ENCODE measurements around the gene ZNF664.

ZNF664 gene

DNA sequence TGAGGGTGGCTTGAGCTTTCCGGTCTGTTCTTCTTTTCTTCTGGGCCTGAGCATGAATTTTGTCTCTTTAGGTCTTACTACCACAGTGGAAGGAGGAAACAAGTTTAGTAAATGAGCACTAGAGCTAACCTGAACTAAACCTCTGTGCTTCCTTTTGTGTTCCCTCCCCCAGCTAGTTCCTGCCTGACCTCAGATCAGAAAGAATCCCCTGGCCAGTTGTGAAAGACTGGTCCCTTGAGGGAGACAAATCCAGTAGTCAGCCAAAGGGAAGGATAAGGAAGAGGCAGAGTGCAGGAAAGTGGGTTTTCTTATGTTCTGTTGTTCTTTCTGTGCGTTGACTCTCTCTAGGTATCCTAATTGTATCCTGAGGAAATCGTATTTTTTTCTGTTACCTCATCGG is 17.5 kb downstream of the ZNF664 start:
- DNase-seq (ENCODE audit: low read depth in 2 of 2) = no peak

DNA sequence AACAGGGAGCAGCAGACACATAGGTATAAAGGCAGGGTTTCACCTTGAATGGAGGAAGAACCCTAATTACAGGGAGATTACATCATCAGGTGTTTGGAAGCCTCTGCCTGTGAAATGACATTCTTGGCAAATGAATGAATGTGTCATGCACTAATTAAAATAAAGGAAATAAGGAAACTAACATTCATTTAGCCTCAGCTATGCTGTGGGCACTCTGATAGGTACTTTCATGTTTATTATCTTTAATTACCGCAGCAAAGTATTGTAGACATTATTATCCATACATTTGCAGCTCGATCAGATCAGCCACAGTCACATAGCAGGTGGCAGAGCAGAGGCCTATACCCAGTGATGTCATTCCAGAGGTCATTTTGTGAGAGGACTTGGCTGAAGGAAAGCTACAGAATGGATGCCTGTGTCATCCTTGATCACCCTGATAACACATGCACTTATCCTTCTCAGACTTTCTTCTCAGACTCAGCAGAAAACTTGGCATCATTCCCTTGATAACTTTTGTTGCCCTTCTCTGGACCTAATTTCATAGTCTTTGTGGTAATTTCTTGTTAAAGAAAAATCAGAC is 18.4 kb downstream of the ZNF664 start:
- DNase-seq (ENCODE audit: low read depth in 2 of 2) = no peak

DNA sequence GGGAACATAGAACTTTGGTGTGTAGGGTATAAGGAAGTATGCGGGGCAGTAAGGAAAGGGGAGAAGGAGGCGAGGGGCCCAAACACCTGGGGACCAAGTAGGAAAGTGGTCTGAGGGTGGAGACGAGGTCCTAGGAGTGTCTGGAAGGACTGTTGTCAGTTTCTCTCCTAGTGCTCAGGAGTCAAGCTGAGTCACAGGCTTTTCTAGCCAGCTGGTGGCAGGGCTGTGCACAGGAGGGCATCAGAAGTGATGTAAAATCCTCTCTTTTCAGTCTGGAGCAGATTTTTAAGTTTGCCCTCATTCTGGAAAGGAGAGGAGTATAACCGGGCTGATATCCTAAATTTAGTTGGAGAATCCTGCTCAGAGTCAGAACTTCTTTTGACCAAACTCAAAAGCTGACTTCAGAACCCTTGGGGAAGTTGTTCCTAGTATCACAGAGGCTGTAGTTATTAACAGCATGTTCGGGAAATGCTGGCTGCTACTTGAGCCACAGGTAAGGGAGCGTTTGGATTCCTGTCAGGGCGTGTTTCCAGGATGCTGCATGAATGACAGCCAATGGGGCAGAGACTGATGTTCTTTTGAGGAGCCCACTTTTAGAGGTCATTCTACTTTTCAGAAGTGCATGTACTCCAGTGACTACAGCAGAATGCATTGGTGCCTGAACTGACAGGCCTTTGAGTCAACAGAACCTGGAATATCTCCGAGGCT is 19.3 kb downstream of the ZNF664 start:
- no peak for DNase-seq (ENCODE audit: low read depth in 2 of 2)

DNA sequence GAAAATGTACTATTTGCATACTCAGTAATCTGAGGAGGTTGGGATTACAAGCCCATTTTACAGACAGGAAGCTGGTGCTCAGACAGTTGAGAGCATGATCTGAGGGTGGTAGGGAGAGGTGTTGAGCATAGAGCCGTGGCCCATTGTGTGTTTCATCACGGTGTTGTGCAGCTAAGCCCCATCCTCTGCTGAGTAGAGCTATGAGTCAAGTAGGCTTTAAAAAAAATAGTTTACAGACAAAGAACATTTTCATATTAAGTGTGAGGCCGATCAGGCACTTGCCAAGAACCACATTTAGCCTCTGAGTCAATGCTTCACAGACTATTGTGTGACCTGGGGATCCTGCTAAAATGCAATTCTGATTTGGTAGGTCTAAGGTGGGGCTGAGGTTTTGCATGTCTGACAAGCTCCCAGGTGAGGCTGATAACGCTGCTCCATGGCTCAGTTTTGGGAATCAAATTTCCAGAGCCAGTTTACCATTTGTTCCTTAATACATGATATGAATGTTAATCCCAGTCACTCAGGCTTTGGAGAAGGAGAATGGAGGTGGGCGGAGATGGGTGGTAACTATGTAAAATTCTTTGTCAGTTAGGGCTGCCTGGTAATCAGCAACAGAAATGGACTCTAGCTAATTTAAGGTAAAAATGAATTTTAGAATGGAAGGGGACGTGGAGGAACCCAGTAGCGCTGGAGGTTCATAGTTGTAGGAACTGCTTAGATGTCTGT is 22.2 kb downstream of the ZNF664 start:
- DNase-seq (ENCODE audit: low read depth in 2 of 2) = no peak

DNA sequence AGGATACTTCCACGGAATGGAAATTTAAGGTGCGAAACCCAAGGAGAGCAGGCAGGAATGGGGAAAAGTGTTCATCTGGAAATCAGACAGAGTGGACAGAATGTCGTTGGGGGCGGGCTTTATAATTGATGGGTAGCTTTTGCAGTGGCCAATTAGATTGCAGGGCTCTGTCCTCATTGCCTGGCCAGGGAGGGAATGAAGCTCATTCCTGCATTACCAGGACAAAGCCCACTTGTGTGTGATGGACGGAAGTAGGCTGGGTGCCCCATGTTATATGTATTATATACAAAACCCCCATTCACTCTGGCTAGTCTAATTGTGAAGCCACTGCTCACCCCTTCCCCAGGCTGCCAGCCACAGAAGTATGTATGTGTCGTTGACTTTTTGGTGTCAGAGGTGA is 23.6 kb downstream of the ZNF664 start:
- DNase-seq (ENCODE audit: low read depth in 2 of 2) = no peak

DNA sequence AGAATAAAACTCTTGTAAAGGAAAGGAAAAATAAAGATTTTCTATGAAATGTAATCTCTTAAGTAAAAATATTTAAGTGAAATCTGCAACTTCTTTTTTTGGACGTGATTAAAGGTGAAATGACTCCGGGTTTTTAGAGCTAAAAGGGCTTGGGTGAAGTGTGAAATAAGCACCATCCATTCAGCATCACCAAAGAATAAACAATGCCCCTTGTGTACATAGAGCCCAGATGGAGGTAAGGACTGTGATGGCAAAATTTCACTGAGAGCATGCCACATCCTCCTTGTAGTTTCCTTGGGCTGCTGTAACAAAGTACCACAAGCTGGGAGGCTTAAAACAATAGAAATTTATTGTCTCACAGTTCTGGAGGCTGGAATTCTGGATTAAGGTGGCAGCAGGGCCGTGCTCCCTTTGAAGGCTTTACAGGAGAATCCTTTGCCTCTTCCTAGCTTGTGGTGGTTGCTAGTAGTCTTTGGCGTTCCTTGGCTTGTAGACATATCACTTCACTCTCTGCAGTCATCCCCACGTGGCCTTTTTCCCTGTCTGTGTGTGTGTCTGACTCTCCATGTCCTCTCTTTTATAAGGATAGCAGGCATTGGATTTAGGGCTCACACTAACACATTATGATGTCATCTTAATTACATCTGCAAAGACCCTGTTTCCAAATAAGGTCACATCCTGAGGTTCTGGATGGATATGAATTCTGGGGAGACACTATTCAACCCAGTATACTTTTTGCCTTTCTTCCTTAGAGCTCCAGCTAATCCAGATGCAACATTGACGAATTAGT is 24.2 kb downstream of the ZNF664 start:
- no peak for DNase-seq (ENCODE audit: low read depth in 2 of 2)

DNA sequence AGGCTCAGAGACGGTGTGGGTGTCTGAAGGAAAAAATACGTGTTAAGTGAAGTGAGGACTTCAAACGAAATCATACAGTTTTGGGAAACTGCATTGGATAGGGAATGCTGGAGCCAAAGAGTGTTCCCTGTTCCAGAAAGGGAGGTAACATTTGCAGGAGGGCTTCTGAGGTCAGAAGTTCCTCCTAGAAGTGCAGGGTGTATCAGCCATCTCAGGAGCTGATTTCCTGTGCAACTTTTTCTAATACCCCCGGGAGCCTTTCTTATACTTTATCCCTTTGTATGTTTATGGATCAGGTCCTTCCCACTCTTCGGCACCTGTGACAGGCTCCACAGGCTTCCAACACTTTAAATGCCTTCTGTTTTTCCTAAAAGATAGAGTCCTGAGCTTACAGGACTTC is 24.9 kb downstream of the ZNF664 start:
- DNase-seq (ENCODE audit: low read depth in 2 of 2) = no peak

DNA sequence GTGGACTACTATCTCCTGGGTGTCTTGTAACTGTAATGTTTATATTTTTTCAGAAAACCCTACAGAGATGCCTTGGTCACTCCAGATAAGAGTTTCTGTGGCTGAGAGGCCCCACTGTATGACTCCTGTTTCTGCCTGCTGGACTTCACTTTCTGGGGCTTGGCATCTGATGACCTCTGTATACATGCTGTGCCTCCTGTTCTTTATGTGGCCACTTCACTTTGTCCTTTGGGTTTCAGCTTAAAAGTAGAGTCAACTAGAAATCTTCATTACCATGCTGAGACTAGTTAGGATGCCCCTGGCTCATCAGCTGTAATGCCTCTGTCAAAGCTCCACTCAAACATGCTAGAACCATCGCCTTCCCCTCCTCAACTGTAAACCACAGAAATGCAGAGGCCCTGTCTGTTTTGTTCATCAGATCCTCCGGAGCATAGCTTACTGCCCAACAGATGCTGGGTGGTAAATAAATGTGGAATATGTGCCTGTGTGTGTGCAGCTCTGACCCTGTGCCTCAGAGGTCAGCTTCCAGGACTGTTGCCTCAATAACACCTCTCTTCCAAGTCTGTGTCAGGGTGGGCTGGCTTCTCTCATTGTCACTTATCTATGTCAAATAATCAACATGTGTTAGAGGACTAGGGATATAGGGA is 25.5 kb downstream of the ZNF664 start:
- DNase-seq (ENCODE audit: low read depth in 2 of 2) = no peak

DNA sequence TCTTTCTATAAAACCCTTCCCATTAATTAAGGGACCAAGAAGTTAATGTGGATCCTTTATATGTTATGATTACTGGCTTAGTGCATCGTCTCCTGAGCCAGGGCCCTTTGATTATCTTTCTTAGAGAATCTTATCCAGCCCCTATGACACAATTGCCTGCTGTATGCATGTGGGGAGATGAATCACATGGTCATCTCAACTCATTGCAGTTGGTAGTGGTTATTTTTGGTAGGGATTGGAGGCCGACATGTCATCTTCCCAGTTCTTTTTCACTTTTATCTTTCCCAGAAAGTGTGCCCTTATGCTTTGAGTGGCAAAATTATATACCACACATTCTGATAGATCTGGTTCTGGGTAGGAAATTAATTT is 26.0 kb downstream of the ZNF664 start:
- no peak for DNase-seq (ENCODE audit: low read depth in 2 of 2)

DNA sequence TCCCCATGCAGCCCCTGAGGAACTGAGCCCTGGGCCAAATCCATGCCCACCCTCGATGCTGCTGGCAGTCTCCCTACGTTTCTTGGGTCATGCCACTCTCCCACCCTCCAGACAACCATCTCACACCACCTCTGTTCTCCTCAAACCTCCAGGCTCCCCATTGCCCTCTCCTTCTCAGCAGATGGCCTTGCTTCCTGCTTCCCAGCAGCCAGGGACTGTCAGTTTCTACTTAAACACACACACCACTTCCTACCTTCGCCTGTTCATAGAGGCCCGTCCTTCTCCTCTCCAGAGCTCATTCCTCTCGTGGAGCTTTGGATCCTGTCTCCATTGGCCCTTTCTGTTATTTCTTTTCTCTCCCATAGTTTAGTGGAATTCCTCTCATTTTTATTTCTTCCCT is 27.1 kb downstream of the ZNF664 start:
- no peak for DNase-seq (ENCODE audit: low read depth in 2 of 2)

DNA sequence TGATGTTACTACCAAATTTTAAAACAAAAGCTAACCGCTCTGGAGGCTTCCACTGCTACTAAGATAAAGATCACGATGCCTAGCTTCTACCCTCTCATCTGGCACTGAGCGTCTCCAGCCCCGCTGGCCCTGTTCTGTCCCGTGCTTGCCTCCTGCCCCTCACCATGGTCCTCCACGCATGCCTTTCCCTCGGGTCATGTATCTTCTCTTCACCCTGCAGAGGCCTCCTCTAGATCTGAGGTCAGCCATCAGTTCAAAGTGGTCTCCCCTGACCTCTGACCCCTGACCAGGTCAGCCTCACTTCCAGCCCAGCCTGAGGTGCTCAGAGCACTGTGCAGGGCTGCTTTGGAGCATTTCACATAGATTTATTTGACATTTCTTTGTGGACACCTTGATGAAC is 28.3 kb downstream of the ZNF664 start:
- DNase-seq (ENCODE audit: low read depth in 2 of 2) = no peak

DNA sequence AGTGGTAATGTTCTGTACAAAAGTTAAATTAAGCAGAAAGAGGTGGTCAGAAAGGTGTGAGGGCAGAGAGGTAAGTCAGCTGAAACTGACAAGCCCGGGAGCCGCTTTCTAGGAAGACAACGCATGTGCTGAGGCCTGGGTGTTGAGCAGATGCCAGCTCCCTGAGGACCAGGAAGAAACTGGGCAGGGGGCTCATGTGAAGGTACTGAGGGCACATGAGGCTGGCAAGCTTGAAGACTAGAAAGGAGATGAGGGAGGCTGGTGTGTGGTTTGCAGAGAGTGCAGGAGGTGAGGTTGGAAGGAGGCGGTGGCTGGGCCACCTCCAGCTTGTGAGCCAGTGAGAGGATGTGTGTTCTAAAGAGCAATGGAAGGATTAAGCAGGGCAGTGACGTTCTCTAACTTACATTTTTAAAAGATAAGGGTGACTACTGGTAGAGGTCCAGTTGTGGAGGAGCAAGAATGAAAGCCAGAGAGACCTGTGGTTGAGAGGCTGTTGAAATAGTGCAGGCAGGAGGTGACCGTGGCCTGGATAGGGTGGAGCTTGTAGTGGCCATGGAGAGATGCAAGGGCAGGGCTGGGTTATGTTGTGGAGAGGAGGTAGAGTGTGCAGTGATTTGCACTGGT is 29.1 kb downstream of the ZNF664 start:
- DNase-seq (ENCODE audit: low read depth in 2 of 2) = no peak

DNA sequence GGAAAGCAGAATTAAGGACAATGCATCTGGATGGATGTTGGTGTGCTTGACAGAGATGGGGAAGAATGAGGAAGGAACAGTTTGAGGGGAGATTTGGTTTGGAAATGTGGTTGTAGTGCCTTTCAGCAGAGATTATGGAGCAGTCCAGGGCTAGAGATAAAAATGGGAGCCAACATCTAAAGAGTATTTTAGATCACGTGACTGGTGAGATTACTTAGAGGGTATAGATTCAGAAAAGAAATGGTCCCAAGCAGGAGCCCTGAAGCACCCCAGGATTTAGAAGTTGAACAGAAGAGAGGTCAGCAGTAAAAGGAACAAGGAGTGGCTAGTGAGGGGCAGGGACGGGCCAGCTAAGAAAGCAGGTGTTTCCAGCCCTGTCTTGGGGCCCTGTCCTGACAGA is 29.6 kb downstream of the ZNF664 start:
- DNase-seq (ENCODE audit: low read depth in 2 of 2) = no peak

DNA sequence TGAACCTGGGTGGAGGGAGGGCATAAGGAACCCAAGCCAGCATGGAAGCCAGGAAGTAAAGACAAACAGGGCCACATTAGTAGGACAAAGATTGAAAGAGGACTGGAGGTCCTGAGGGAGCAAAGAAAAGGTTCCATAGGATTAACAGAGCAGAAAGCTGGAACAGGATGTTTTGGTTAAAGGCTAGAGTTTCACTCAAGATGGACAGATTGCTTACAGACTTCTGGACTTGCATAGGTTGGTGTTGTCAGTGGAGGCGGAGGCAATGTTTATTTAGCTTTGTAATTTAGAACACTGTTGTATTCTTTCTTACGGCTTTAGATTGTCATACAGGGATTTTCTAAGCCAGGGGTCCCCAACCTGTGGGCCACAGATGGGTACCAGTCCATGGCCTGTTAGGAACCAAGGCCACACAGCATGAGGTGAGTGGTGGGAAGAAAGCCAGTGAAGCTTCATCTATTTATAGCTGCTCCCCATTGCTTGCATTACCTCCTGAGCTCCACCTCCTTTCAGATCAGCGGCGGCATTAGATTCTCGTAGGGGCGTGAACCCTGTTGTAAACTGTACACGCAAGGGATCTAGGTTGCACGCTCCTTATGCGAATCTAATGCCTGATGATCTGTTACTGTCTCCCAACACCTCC is 31.3 kb downstream of the ZNF664 start:
- no peak for DNase-seq (ENCODE audit: low read depth in 2 of 2)

DNA sequence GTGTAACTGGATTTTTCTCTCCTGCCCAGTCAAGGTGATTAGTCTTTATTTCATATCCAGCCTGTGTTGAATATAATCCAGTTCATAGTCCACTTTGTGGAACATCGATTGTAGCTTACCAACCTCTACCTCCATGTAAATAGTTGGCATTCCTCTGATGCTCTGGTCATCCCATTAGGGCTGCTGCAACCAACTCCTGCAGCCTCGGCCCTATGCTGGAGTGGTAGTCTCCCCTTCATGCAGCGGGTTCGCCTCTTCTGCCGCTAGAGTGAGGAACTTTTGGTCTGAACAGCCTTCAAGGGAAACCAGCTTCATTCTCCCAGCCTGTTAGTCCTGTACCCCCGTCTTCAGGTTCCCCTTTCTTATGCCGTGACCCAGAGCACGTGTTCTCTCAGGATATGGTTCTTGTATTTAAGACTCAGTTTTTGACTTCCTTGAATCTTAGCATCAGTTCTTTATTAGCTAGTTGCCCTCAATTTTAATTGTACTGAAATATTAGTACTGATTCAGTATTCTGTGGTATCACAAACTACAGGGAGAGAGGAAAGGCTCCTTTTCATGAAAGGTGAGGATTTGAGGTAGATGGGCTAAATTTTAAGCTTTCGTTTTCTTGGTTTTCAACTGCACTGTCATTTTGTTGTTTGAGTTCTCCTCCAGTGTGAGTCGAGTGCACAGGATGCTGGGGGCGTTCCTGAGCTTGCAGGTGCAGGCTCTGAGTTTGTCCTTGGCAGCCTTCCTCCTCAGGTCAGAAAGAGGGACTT is 33.2 kb downstream of the ZNF664 start:
- DNase-seq (ENCODE audit: low read depth in 2 of 2) = no peak

DNA sequence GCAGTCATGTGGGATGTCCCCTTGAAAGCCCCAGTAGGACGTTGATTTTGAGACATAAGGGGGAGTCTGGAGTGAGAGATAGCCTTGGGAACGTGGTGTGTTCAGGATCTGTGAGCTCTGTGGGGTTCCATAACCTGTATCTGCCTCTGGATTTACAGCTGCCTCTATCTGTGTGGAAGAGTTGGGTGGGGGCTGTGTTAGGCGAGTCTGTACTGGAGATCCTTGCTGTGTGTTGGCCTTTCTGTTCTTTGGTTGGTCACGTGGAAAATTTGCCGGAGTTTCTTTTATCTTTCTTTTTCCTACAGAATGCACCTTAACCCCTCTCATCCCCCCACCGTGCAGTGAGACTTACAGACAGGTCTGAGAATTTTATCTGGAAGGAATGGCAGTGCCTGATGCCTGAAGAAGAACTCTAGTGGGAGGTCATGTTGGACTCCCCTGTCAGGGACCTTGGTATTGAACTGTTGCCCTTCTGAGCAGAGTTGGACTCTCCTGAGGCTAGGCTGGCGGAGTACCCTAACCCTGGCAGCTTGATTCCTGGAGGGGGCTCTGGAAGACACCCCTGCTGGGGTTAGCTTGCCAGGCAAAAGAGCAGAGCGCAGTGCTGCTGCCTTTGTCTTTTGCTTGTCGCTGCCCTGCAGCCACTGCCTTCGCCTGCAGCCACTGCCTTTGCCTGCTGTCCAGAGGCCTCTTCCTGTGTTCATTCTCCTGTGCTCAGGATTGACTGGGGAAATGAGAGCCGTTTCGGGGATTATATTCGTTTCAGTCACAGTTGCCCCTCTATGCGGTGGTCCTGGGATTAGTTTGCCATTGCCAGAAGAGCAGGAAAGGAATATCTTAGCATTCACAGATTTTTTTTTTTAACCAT is 34.1 kb downstream of the ZNF664 start:
- no peak for DNase-seq (ENCODE audit: low read depth in 2 of 2)

DNA sequence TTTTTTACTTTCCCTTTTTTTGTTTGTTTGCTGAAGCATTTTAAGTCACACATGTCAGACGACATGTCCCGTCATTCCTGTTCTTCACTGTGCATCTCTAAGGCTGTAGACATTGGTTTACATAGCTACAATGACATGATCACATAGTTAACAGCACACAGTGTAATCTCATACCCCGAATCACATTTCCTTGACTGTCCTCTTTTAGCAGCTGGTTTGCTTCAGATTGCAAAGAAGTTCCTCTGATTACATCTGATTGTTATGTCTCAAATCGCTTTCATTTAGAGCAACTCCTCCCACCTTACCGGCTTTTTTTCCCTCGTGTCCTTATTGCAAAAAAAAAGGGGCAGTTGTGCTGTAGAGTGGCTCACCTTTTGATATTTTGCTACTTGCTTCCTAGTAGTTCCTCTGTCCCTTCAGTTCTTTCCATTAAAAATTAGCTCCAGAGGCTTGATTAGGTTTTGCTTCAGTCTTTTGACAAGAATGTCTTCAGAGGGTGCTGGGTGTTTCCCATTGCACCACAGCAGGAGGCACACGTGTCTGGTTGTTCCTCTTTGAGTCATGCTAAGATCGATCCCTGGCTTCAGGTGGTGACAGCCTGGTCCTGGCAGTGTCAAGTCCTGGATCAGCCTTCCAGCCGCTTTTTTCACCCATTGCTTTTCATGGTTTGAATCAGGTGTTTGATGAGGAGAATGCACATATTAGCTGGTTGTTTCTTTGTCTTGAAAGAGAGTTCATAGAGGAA is 35.0 kb downstream of the ZNF664 start:
- no peak for DNase-seq (ENCODE audit: low read depth in 2 of 2)

DNA sequence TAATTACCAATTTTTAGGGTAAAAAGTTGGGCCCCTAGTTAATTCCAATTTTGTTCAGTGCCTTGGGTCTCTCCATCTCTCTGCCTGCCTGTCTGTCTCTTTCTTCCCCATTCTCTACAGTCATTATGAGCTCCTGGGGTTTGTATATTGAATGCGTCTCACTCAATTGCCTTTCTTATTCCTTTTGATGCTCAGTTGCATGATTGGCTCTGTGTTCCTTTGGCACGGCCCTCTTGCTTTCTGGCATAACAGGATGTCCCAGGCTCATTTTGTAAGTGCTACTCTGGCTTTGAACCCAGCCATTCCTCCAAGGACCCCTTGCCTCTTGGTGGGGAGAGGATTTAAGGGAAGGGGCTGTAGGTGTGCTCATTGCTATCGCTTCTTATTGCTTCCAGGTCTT is 35.6 kb downstream of the ZNF664 start:
- no peak for DNase-seq (ENCODE audit: low read depth in 2 of 2)

DNA sequence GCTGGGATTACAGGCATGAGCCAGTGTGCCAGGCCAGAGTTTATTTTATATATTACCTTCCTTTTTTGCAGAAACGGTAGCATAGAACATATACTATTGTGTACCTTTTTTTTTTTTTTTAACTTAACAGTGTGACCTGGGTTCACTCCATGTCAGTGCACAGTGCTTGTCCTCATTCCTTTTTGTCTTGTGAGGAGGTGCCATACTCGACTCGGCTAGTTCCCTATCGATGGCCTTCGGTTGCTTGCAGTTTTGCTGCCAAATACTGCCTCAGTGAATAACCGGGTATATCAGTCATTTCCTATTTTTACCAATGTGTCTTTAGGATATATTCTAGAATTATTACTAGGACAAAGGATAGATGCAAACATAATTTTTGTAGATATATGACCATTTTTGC is 36.8 kb downstream of the ZNF664 start:
- no peak for DNase-seq (ENCODE audit: low read depth in 2 of 2)
